Kidney epithelial cell (primary cell): ENCODE measurements around the gene C11orf91. TPM values are rescaled to one million over a fixed set of nuclear protein-coding genes. Genes with fewer than 3 reads are reported as not detected.

Experiments
- DNase-seq: peaks from one replicate; pipeline ENCODE4 v3.0.0-alpha.2; 2010; ENCODE audit warnings: low read depth
- H3K27me3 ChIP-seq: 2 replicates; pipeline ENCODE4 v1.6.0; 2011; ENCODE audit warnings: low read length; ENCODE audit not compliant: control insufficient read depth, insufficient read depth
- H3K36me3 ChIP-seq: 2 replicates; pipeline ENCODE4 v1.5.1; 2011; ENCODE audit warnings: low read length; ENCODE audit not compliant: control insufficient read depth, insufficient read depth
- H3K4me3 ChIP-seq: 2 replicates; pipeline ENCODE4 v1.5.1; 2011; ENCODE audit warnings: low read depth, mild to moderate bottlenecking, control low read depth, low read length
- total RNA-seq: library from RNA; depleted of rRNA; stranded (reverse); fragments of >200 nt; gene quantifications from 2 replicates; pipeline ENCODE4 v1.2.3, GENCODE V29; 2015
- TF ChIP-seq, protein P1 (sequence below): IDR thresholded peaks from 2 replicates; pipeline ENCODE4 v1.5.1; 2011; ENCODE audit warnings: mild to moderate bottlenecking, moderate library complexity, low read length, control low read depth, inconsistent platforms; ENCODE audit not compliant: insufficient read depth, poor library complexity, severe bottlenecking

Gene C11orf91
- total RNA-seq, 1 donor from 2014 or later: not detected

DNA sequence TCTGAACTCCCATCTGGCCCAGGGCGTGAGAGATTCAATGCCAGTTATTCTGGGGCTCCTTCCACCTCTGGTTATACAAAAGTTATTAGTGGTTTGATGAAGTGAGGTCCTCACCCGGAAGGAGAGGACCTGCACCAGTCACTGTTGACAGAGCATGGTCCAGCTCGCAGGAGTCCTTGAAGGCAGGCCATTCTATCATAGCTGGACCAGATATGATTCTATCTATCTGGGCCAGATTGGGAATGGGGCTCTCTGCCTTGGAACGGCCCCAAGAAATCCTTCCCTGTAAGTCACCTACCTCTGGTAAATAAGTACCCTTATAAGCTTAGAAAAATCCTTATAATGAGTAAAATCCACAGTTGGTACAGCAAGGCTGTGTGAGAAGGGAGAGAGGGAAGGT lies 50.7 kb downstream of the C11orf91 start:
- H3K36me3 ChIP-seq: no peaks in the 10 kb centered on the region

More for the DNA sequence above, 50.7 kb downstream of the C11orf91 start:
- TF ChIP-seq, protein P1, sequence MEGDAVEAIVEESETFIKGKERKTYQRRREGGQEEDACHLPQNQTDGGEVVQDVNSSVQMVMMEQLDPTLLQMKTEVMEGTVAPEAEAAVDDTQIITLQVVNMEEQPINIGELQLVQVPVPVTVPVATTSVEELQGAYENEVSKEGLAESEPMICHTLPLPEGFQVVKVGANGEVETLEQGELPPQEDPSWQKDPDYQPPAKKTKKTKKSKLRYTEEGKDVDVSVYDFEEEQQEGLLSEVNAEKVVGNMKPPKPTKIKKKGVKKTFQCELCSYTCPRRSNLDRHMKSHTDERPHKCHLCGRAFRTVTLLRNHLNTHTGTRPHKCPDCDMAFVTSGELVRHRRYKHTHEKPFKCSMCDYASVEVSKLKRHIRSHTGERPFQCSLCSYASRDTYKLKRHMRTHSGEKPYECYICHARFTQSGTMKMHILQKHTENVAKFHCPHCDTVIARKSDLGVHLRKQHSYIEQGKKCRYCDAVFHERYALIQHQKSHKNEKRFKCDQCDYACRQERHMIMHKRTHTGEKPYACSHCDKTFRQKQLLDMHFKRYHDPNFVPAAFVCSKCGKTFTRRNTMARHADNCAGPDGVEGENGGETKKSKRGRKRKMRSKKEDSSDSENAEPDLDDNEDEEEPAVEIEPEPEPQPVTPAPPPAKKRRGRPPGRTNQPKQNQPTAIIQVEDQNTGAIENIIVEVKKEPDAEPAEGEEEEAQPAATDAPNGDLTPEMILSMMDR: no peak
- Histone ChIP-seq H3K27me3 (no peaks in the 10 kb centered on the region), H3K4me3 (no peak overlapping the region)
- no peak for DNase-seq

Other genes starting within 250 kb of the C11orf91 start
- 468 and 469 TPM in 2 replicates for gene CD59, start 35.6 kb upstream of the C11orf91 start, total RNA-seq
- gene FBXO3, start 73.7 kb upstream of the C11orf91 start, total RNA-seq: 29.9 and 34.6 TPM in 2 replicates
- gene LMO2, start 191.2 kb upstream of the C11orf91 start, total RNA-seq: 0.82 and 2.5 TPM in 2 replicates